GM12878 (cell line): Measurements from ENCODE around the gene EFNA4. TPM values are rescaled to one million over a fixed set of nuclear protein-coding genes. Genes with fewer than 3 reads are reported as not detected.
A peak's percentile ranks its signal among the peaks of the same experiment; 100 is the strongest.

ENCODE experiments used
- ATAC-seq: fragments of 200-7000 bp; cut with Tn5 transposase; 3 replicates; pipeline ENCODE4 v1.9.1; 2020; ENCODE audit warnings: mild to moderate bottlenecking, moderate library complexity
- BruUV-seq: library from RNA; stranded (reverse); fragments of 400-500 nt; replicated peaks from 2 replicates; lab custom pipeline; 2021; lab: Mats Ljungman, UMichigan
- CTCF ChIA-PET: fragments of 300-600 bp; sonication (Branson Sonifier 250); formaldehyde crosslinking; extraction: SDS; loops from one replicate; lab custom pipeline; 2021; ENCODE audit warnings: inconsistent platforms; lab: Yijun Ruan, JAX
- POLR2A ChIA-PET: fragments of 350-600 bp; formaldehyde crosslinking; extraction: SDS; loops from one replicate; lab custom pipeline; 2021; ENCODE audit warnings: inconsistent platforms; lab: Charles Lee
- RAD21 ChIA-PET: fragments of 300-600 bp; sonication (Branson Sonifier 250); formaldehyde crosslinking; loops from one replicate; lab custom pipeline; 2023; ENCODE audit warnings: antibody characterized with exemption; ENCODE audit not compliant: unreplicated experiment; lab: Charles Lee
- SMC1A ChIA-PET: fragments of 300-600 bp; sonication (Branson Sonifier 250); formaldehyde crosslinking; loops from one replicate; lab custom pipeline; 2023; ENCODE audit not compliant: unreplicated experiment, uncharacterized antibody; lab: Charles Lee
- DNase-seq: peaks from one replicate; pipeline ENCODE4 v3.0.0-alpha.2; 2011; ENCODE audit warnings: low read depth, low spot score
- FAIRE-seq: peaks from 3 replicates; lab custom pipeline; 2011; peaks lifted over from hg19 to GRCh38; lab: Jason Lieb, UNC
- H2AFZ ChIP-seq: 2 replicates; pipeline ENCODE4 v1.6.0; 2011; ENCODE audit warnings: low read depth, low read length, control low read depth; ENCODE audit not compliant: control insufficient read depth
- H3K27ac ChIP-seq: 2 replicates; pipeline ENCODE4 v1.5.1; 2011; ENCODE audit warnings: control low read depth; ENCODE audit not compliant: control insufficient read depth, insufficient read depth
- H3K27me3 ChIP-seq, 2 experiments: replicated peaks in 1 of 2; 2 replicates each; pipeline versions ENCODE4 v1.6.0 to v1.6.1; 2011; ENCODE audit warnings: low read length in 1 of 2; ENCODE audit not compliant: control insufficient read depth in 2 of 2, insufficient read depth in 2 of 2
- H3K36me3 ChIP-seq, 2 experiments: 2 replicates each; pipeline ENCODE4 v1.5.1; 2011; ENCODE audit warnings: low read length in 1 of 2; ENCODE audit not compliant: control insufficient read depth in 2 of 2, insufficient read depth in 2 of 2
- H3K4me1 ChIP-seq: 2 replicates; pipeline ENCODE4 v1.6.1; 2011; ENCODE audit warnings: mild to moderate bottlenecking, low read length, moderate library complexity, mixed read lengths; ENCODE audit not compliant: control insufficient read depth, insufficient read depth
- H3K4me2 ChIP-seq: 2 replicates; pipeline ENCODE4 v1.6.0; 2011; ENCODE audit warnings: control low read depth; ENCODE audit not compliant: control insufficient read depth, insufficient read depth
- H3K4me3 ChIP-seq: fragments of 200-600 bp; sonication (generic); 2 replicates; pipeline ENCODE4 v1.5.1; 2016
- H3K79me2 ChIP-seq: 2 replicates; pipeline ENCODE4 v1.6.0; 2011; ENCODE audit warnings: low read length; ENCODE audit not compliant: control insufficient read depth, insufficient read depth
- H3K9ac ChIP-seq: 2 replicates; pipeline ENCODE4 v1.8.0; 2011; ENCODE audit warnings: low read length, control low read depth, mixed read lengths; ENCODE audit not compliant: control insufficient read depth, insufficient read depth
- H3K9me3 ChIP-seq: replicated peaks from 3 replicates; pipeline ENCODE4 v1.5.1; 2011; ENCODE audit warnings: mild to moderate bottlenecking, low read length; ENCODE audit not compliant: control insufficient read depth, insufficient read depth
- H4K20me1 ChIP-seq: 2 replicates; pipeline ENCODE4 v1.6.0; 2011; ENCODE audit not compliant: control insufficient read depth, insufficient read depth
- CBFB ChIP-seq: IDR thresholded peaks from 2 replicates; pipeline ENCODE4 v1.6.1; 2016; ENCODE audit warnings: antibody characterized with exemption, low read depth
- CTCF ChIP-seq, 3 experiments: IDR thresholded peaks in 2 of 3; conservative IDR thresholded peaks in 1 of 3; 2 replicates each; pipeline ENCODE4 v1.5.1; 2011; ENCODE audit warnings: low read depth in 3 of 3, low read length in 3 of 3, mild to moderate bottlenecking in 3 of 3, control low read depth in 2 of 3, moderate library complexity in 2 of 3, inconsistent platforms in 1 of 3, mixed read lengths in 1 of 3; ENCODE audit not compliant: control insufficient read depth in 2 of 3, insufficient read depth in 1 of 3; ENCODE audit errors: extremely low read depth in 1 of 3
- MEF2A ChIP-seq: IDR thresholded peaks from 2 replicates; pipeline ENCODE4 v1.6.1; 2011; ENCODE audit warnings: low read depth, mild to moderate bottlenecking, low read length, moderate library complexity; ENCODE audit not compliant: insufficient read depth
- NRF1 ChIP-seq: conservative IDR thresholded peaks from 2 replicates; pipeline ENCODE4 v1.6.1; 2011; ENCODE audit warnings: mild to moderate bottlenecking, low read depth, low read length, improper control_type of control experiment
- RAD21 ChIP-seq: IDR thresholded peaks from 2 replicates; pipeline ENCODE4 v1.6.1; 2011; ENCODE audit warnings: mild to moderate bottlenecking, low read depth, low read length, moderate library complexity; ENCODE audit not compliant: insufficient read depth
- SMC3 ChIP-seq: IDR thresholded peaks from 2 replicates; pipeline ENCODE4 v1.6.1; 2011; ENCODE audit warnings: low read length, improper control_type of control experiment, borderline replicate concordance
- SPI1 ChIP-seq: IDR thresholded peaks from 2 replicates; pipeline ENCODE4 v1.6.1; 2011; ENCODE audit warnings: low read depth, mild to moderate bottlenecking, low read length, moderate library complexity, borderline replicate concordance; ENCODE audit not compliant: insufficient read depth
- SREBF1 ChIP-seq: IDR thresholded peaks from 2 replicates; pipeline ENCODE4 v1.6.1; 2012; ENCODE audit warnings: mild to moderate bottlenecking, low read length
- STAT1 ChIP-seq: fragments of 450-650 bp; conservative IDR thresholded peaks from 2 replicates; pipeline ENCODE4 v1.6.1; 2014; ENCODE audit warnings: antibody characterized with exemption, mild to moderate bottlenecking
- TAF1 ChIP-seq: IDR thresholded peaks from 2 replicates; pipeline ENCODE4 v1.6.1; 2011; ENCODE audit warnings: mild to moderate bottlenecking, low read depth, low read length, borderline replicate concordance
- WGBS: methylation state at CpG from one replicate; pipeline ENCODE4 v1.1.6; 2016; ENCODE audit warnings: low lambda C conversion rate; ENCODE audit not compliant: insufficient replicate concordance, insufficient coverage; ENCODE audit errors: missing lambda C conversion rate; 5-methylcytosine and 5-hydroxymethylcytosine counted together
- in situ Hi-C: fragments of 300-500 bp; cut with MboI; formaldehyde crosslinking; loops from 9 replicates; pipeline ENCODE4 v1.14.3; 2018; ENCODE audit warnings: mixed read lengths
- intact Hi-C: fragments of 100-400 bp; cut with micrococcal nuclease; formaldehyde crosslinking; loops from one replicate; pipeline ENCODE4 v1.14.2; 2022; ENCODE audit not compliant: unreplicated experiment
- polyA plus RNA-seq, 11 experiments: library from polyadenylated mRNA; depleted of rRNA in 4 of 11; unstranded in 6 of 11; stranded (reverse) in 5 of 11; fragments of >200 nt; fragmentation: Nextera tagmentation in 4 of 11; fragmentation: Illumina TruSeq in 1 of 11; extraction: Ambion mirVana in 4 of 11; extraction: Trizol in 1 of 11; gene quantifications; 1 replicate in 1 of 11; 2 replicates in 10 of 11; pipeline versions ENCODE4 v1.2.1 to v1.2.3, GENCODE V29; 2011 to 2016; ENCODE audit warnings: inconsistent platforms in 2 of 11, missing spikeins in 2 of 11, low read depth in 1 of 11
- total RNA-seq, 4 experiments: library from RNA; depleted of rRNA in 3 of 4; stranded (reverse); fragments of >200 nt in 3 of 4; fragmentation: Illumina TruSeq in 1 of 4; extraction: Trizol in 1 of 4; gene quantifications; 2 replicates each; pipeline versions ENCODE4 v1.2.1 to v1.2.3, GENCODE V29; 2013 to 2021
- TF ChIP-seq, protein P1 (sequence below): fragments of 450-650 bp; IDR thresholded peaks from 2 replicates; pipeline ENCODE4 v1.6.1; 2017; ENCODE audit warnings: mild to moderate bottlenecking, low read depth, inconsistent platforms; ENCODE audit not compliant: poor library complexity, severe bottlenecking

The EFNA4 gene
- total and polyA plus RNA-seq, 10 of the 15 experiments (the other 5 are each of a cell fraction or from before 2014, with no cell fraction given) = 0.52 to 14.1 (median 4.8) TPM

DNA sequence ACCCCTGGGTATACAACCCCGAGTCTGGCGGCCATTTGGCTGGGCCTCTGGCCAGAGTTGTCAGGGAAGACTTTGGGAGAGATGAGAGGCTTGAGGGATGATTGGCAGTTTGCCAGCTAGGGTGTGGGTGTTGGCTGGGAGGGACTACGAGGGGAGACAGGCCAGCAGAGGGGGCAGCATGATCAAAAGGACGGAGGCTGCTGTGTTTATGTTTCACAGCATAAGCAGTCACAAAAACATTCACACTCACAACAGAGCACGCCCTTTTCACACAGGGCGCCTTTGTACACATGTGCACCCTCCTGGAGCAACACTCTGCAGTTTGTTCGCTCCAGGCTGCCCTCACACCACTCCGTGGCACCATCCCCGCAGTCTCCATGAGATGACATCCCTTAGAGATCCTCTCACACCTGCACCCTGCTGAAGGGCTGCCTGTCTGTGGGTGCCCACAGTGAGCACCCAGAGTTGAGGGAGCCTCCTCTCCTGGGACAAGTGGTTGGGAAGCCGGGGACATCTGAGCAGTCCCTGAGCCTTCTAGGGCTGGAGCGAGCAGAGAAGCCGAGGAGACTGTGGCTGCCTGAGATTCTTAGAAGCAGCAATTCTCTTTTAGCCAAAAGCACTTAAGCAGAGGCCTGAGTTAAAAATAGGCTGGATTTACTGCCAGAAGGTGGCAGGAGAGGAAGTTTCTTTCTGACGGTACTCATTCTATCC lies 30.5 kb downstream of the EFNA4 start:
- intact Hi-C loops (no loop called here), in situ Hi-C loops (loop anchor here (5.0 kb wide), 1 partner anchor 73 kb away; no protein-coding TSS in a partner anchor)
- H3K4me1 ChIP-seq = peaks cover 3% of the 10 kb centered on the region; the same call in 1 of the 2 replicates
- no peaks in the 10 kb centered on the region for H4K20me1 ChIP-seq
- no peaks in the 10 kb centered on the region for H3K36me3 ChIP-seq
- H3K9me3 ChIP-seq = no peaks in the 10 kb centered on the region
- TF ChIP-seq RAD21 = peak; percentile 52
- no peak for TF ChIP-seq SREBF1
- TF ChIP-seq SMC3 = peak; percentile 66; the same call in 1 of the 2 replicates
- no peak for TF ChIP-seq TAF1
- TF ChIP-seq MEF2A = peak; percentile 29; the same call in 1 of the 2 replicates
- TF ChIP-seq SPI1 = no peak
- no peak for TF ChIP-seq NRF1
- TF ChIP-seq CBFB = no peak
- TF ChIP-seq, protein P1, sequence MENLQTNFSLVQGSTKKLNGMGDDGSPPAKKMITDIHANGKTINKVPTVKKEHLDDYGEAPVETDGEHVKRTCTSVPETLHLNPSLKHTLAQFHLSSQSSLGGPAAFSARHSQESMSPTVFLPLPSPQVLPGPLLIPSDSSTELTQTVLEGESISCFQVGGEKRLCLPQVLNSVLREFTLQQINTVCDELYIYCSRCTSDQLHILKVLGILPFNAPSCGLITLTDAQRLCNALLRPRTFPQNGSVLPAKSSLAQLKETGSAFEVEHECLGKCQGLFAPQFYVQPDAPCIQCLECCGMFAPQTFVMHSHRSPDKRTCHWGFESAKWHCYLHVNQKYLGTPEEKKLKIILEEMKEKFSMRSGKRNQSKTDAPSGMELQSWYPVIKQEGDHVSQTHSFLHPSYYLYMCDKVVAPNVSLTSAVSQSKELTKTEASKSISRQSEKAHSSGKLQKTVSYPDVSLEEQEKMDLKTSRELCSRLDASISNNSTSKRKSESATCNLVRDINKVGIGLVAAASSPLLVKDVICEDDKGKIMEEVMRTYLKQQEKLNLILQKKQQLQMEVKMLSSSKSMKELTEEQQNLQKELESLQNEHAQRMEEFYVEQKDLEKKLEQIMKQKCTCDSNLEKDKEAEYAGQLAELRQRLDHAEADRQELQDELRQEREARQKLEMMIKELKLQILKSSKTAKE = no peak
- TF ChIP-seq CTCF (IDR thresholded peaks at IDR 0.05 in 2 of 3, conservative IDR thresholded peaks at IDR 0.05 in 1 of 3; ENCODE audit: control insufficient read depth in 2 of 3, extremely low read depth in 1 of 3, insufficient read depth in 1 of 3, low read depth in 3 of 3, low read length in 3 of 3) = peak; percentile 33 to 59 (median 35); a peak in 4 of 6 replicates
- TF ChIP-seq STAT1 = no peak
- ATAC-seq (peak; percentile 75), DNase-seq (no peak), FAIRE-seq (no peak)
- POLR2A ChIA-PET = no interaction called here
- H3K4me2 ChIP-seq = no peak overlapping the region
- 28% methylated on average over 13 of the region's 13 CpGs for WGBS
- no peak overlapping the region; the same call in 1 of the 2 replicates for H2AFZ ChIP-seq
- RAD21 ChIA-PET = interaction anchor here (1.0 to 2.8 kb wide), 2 partner anchors 73 to 74 kb away, joined by 4 to 14 read pairs; no protein-coding TSS in a partner anchor
- no TSS peak for BruUV-seq
- SMC1A ChIA-PET = interaction anchor here (0.6 to 2.4 kb wide), 2 partner anchors 74 to 904 kb away, joined by 3 to 37 read pairs; no protein-coding TSS in a partner anchor
- H3K27me3 ChIP-seq = no peaks in the 10 kb centered on the region; a peak in 1 of 4 replicates
- CTCF ChIA-PET = interaction anchor here (0.6 to 6.8 kb wide), 10 partner anchors 9 to 81 kb away, joined by 3 to 284 read pairs (median 4); partner anchors contain the start of genes KRTCAP2 and TRIM46
- no peak overlapping the region for H3K4me3 ChIP-seq
- no peak overlapping the region for H3K9ac ChIP-seq
- no peak overlapping the region for H3K27ac ChIP-seq
- no peaks in the 10 kb centered on the region for H3K79me2 ChIP-seq
